Kidney glomerular epithelial cell (primary cell): ENCODE data around the gene STARD13.

Experiments
- DNase-seq: peaks from one replicate; lab custom pipeline; 2025; lab: John Stamatoyannopoulos, UW

The STARD13 gene

DNA sequence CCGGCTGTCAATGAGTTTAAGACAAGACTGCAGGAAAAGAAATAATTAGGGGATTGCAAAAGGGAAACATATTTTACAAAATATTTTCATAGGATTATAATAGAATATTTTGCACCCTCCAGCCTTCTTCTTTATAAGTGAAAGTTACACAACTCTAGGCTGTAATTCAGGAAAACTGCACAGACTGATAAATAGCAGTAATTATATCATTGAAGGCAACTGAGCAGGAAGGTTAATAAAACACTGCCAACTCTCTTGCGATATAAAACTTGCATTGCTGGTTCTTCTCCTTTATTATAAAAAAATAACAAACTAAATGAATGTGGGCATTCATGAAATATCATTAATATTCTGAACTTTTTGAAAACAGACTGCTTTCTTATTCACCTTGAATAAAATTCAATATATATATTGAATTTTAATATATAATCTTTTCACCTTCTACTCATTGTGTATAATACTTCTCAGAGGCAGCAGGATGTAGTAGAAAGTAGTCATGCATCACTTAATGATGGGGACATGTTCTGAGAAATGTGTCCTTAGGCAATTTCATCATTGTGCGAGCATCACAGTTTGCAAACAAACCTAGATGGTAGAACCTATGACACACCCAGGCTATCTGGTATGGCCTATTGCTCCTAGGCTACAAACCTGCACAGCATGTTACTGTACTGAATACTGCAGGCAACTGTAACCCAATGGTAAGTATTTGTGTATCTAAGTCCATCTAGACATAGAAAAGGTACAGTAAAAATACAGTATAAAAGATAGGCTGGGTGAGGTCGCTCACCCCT is 24.9 kb upstream of the STARD13 start:
- DNase-seq = no peak

DNA sequence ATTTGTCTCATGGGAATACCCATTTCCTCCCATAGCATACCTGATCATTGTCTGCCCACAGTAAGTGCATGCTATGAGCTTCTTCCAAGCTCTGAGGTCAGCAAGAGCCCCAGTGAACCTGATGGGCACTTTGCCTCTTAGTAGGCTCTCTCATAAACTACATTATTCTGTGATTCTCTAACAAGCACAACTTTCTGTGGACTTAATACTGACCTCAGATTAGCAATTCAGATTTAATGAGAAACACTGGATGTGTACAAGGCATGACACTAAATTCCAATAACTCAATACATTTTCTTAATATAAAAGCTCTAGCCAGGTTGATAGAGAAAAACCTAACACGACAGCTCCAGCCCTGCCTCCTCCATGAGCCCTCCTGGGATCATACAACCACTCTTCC is 23.3 kb upstream of the STARD13 start:
- no peak for DNase-seq

DNA sequence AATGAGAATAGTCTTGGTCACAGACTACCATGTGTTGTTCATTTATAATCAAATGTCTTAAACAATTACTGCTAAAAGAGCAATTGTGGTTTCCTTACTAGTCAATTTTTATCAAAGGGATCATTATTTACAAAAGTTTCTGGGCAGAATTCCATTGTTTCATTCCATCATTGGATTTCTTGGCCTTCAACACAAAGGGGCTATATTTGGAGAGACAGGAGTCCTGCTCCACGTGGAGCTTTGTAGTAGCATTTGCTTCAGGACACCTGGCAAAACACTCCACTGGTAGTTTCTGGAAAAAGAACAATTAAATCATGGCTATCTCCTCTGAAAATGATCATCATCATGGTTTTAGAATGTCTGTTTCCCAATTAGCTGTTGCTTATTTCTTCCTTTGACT is 22.3 kb upstream of the STARD13 start:
- DNase-seq = no peak

DNA sequence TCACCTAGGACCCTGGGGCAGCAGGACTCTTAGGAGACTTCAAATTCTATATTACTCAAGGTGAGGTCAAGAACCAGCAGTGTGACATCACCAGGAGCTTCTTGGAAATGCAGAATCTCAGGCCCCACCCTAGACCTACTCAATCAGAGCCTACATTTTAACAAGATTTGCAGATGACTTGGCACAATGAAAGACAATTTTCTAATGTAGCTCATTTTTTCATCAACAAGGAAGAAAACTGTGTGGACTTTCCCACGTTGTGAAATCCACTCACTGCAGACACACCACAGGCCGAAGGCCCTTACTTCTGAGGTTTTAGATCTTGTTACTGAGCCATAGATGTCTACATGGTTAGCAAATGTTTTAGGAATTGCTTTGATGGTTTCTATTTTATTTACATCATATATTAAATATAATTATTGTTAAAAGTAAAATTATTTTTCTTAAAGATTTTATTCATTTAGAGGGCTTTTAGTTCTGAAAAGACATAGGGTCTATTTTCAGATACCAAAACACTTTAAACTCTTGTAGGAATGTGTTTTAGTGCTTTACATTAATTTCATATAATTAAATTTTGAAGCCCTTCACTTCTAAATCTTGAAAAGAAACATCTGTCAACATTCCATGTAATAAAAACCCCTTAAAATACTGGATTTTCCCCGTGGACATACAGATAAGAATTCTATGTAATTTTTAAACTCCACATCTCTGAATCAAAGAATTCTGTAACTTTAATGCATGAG is 18.5 kb upstream of the STARD13 start:
- no peak for DNase-seq

DNA sequence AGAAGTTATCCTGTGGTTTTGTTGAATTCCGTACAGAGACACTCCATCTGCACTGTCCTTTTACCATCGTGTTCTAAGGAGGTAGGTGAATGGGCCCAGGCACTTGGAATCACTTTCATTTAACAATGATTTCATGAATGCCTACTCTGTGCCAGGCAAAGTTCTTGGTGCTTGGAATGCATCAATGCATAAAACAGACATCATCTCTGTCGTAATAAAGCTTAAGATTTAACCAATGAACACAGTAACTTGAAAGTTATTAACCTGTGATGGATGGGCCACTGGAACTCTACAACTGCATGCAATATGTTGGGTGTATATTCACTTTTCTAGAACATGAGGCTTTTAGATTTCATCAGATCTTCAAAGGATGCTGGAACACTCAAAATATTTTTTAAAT is 14.1 kb upstream of the STARD13 start:
- no peak for DNase-seq

DNA sequence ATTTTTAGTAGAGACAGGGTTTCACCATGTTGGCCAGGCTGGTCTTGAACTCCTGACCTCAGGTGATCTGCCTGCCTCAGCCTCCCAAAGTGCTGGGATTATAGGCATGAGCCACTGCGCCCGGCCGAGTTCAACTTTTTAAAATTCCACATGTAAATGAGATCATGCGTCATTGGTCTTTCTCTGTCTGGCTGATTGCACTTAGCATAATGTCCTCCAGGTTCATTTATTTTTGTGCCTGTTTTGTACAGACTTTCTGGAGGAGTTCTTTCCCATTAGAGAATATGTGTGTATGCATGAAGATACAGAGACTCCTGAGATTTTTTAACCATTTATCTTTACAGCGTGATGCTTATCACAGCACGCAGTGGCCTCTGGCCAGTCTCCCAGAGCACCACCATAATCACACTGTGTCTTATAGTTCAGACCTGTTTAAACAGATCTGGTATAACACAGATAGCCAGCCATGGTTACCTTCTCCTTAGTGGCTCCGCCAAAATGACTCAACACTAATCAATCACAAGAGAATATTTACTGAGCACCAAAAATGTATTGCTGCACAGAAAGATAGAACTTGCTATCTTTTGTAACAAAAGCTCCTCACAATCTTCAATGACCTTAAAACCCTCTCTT is 11.4 kb upstream of the STARD13 start:
- DNase-seq = no peak

DNA sequence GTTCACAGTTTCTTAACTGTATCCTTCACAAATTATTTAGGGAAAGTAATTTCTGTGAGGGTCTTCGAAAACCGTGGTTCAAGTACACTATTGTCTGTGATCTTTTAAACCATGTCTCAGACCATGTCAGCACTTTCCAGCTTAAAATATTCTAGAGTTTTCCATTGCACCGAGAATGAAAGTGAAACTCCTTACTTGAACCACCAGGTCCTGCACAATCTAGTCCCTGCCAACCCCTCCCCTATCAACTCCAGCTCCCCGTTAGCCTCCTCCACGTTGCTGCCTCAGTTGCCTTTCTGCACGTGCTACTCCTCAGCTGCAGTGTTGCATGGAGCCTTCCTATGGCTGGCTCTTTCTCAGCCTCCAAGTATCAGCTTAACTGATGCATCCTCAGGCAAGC is 7.2 kb upstream of the STARD13 start:
- DNase-seq = no peak

DNA sequence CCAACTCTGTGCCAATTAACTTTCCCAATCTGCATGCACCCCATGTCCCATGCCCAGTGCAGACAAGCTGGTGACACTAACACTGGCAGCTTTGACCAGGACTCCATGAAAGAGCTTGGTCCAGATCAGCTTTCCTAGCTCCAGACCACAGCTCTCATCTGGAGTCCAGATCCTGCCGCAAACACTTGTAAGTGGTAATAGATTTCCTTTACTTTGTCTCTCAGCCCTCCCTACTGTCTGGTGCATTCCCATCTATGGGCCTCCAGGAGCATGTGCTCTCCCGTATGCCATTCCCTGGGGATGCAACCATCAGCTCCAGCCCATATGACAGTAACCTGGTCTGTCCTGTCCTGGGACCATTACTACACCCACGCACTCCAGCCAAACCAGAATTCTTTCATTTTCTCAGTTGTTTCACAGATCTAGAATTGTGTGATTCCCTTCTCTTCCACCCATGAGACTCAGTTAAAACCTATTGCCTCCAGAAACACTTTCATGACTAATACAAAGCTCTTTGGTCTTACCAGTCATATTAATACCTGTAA is 4.9 kb upstream of the STARD13 start:
- no peak for DNase-seq

DNA sequence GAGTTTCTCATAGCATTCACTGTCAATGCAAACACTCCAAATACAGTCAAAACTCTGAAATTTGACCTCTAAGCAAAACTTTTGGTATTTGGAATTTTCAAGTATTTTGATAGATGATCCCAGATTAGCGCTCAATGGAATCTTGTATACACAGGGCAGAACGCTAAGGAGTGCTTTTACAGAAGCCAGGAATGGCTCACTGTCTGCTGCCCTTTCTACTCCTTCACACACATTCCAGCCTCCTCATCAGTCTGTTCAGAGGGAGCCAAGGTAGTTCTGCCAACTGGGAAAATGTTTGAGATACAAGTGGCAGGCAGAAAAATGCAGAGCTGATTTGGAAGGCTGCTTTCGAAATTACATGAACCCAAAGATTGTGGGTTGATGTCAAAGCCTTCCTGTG is 4.4 kb upstream of the STARD13 start:
- DNase-seq = no peak

DNA sequence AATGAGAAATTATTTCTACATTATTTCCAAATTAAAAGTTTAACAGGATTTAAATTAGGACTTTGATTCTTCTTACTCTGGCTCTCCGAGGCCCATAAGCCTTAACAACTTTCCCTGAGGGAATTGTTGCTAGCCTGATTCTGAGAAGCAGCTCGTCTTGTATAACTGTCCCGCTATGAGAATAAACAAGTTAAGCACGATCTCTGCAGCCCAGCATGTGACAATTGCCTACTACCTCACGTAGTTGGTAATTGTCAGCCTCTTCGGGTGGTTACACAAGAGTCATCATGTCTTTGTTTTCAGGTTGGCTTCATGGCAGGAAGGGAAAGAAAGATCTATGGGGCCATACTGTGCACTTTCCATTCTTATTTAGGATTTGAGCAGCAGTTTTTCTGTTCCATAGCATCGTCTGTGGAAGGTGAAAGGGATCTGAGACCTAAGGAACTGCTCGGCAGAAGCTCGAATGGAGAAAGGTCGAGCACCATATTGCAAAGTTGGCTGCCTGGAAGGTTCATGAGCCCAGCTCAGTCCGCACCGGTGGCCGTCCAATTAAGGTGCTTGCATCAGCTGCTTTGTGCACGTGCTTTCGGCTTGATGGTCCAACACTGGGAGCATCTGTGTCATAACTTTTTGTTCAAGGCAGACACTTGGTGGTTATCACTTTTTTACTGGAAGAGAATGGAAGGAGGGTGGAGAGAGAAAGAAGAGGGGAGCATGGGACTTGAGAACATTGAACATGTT is 1.8 kb upstream of the STARD13 start:
- DNase-seq = no peak

DNA sequence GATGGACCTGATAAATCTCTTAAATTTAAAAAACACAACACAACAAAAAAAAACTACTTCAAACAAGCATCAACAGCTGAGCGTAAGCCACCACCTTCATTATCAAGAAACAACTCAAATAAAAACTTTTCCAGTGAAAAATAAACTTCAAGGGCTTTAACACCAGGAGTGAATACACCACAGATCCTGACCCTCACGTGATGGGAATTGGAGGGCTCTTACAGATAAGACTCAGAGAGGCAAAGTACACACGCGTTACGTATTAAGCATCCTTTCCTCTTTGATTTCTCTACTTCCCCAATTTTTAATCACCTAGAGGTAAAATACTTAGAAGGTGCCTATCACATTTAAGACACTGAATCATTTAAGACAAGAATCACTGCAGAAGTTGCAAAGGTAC is 573 bp upstream of the STARD13 start:
- DNase-seq = no peak

DNA sequence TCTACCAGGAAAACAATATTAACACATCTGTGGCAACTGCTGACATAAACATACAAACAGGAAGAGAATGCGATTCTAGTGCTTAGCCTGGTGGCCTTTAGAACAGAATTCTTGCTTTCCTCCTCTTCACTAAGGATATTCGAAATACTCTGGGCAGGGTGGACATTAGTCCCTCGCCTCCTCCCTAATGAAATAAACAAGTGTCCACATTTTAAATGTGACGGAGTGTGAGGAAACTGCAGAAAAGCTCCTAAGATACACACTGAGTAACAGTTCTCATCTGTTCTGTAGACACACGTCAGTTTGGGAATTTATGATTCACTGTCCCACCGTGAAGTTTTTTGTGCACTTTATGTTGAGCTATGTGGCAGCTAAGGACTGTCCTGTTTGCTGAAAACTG is 639 bp downstream of the STARD13 start:
- DNase-seq = peak; percentile 63

DNA sequence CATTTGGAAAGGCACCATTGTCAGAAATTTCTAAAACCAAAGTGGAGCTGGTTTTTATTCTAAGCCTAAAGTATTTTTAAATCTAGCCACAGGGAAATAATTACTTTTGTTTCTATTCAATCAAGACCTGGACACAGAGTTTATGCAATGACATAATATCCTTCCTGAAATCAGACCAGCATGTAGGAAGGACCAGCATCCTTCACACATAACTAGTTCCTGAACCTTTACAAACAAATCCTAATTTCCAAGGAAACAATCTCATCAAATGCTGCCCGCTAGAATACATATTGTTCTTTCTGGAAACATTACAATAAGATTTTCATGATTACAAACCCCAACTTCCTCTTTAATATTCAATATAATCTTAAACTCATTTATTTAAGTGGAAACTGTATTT is 1.5 kb downstream of the STARD13 start:
- peak; percentile 63 for DNase-seq

DNA sequence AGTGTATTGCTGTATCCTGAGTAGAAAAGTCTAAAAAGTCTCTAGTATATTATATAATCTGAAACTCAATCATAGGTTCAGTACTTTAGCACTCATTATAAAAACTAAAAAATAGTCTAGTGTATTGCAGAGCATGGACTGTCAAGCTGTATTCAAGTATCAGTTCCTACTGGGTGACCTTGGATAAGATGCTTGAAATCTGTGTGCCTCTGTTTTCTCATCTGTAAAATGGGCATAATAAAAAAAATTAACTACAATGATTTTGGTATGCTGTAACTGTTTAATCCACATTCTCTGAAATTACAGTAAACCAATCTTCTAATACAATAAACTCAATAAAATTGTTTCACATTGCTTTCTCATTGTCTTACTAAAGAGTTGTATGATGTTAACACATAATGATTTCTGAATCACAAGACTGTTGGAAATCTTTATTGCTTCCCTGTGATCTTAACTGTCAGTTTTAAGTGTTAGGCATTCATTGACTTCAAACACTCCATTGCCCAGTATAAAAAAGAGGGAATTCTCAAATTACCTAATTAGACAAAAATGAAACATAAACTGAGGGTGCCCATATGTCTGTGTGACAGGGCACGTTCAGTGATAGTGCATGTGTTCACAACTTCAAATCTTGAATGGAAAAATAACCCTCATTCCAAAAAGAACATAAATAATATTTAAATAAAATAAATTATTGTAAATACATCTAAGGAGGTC is 2.2 kb downstream of the STARD13 start:
- no peak for DNase-seq

DNA sequence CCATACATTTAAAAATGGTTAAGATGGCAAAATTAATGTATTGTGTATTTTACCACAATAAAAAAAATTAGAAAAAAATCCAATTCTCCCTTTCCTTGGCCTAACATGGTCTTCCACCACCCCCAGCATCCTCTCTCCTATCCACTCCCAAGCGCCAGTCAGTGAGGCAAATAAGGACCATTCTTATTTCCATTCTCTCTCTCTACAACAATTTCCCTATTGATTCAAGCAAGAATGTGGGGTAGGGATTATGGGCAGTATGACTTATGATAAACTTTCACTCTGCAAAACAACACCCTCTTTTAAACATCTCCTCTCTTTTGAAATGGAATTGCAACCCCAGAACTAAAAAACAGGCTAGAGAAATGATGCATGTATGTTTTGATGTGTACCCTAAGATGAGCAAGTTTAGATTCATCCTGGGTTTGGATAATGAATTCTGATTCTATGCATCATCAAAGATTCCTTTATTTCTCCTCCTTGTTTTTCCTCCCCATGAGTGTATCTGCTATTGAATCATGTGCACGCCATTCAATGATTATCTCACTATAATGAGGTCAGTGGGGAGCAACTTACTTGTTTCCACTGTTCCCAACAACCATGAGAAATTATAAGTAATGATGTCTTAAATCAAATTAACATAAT is 3.5 kb downstream of the STARD13 start:
- peak; percentile 65 for DNase-seq

DNA sequence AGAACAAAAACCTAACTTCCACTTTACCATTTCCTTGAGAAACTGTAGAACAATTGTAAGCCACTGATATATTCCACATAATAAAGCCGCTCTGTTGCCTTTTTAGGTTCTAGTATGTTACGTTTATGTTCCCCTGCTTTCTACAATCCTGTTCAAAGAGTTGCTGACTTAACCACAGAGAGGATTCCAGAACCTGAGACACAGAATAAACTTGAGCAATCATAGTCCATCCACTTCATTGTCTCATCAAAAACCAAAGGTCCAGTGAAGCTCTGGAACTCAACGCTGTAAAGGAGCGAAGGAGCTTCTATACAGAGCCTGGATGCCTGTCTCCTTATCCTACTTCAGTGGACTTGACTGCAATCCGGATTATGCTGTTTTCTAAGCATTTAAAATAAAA is 4.6 kb downstream of the STARD13 start:
- no peak for DNase-seq

DNA sequence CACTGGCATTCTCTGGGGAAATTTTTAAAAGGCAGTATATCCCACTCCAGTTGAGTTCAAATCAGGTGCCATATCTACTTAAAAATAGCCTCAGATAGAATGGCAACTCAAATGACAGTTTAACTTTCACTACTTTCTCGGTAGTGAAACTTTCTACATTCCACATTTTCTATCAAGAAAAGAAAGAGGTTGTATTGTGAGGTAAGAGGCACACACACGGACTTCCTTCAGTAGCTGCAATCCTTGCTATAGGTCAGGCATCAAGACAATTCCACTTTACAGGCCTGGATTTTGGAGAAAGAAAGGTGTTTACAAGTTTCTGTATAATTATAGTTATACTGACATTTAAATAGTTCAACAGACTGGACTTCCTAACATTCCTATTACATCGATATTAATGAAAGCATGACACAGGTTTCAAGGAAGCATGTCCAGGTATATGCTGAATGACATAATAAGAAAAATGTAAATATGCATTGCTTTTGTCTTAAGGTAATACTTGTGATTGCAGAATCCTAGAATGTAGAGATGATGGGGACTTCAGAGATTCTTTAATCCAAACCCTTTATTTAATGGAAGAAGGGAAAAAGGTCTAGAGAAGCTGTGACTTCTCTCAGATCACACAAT is 5.2 kb downstream of the STARD13 start:
- no peak for DNase-seq

DNA sequence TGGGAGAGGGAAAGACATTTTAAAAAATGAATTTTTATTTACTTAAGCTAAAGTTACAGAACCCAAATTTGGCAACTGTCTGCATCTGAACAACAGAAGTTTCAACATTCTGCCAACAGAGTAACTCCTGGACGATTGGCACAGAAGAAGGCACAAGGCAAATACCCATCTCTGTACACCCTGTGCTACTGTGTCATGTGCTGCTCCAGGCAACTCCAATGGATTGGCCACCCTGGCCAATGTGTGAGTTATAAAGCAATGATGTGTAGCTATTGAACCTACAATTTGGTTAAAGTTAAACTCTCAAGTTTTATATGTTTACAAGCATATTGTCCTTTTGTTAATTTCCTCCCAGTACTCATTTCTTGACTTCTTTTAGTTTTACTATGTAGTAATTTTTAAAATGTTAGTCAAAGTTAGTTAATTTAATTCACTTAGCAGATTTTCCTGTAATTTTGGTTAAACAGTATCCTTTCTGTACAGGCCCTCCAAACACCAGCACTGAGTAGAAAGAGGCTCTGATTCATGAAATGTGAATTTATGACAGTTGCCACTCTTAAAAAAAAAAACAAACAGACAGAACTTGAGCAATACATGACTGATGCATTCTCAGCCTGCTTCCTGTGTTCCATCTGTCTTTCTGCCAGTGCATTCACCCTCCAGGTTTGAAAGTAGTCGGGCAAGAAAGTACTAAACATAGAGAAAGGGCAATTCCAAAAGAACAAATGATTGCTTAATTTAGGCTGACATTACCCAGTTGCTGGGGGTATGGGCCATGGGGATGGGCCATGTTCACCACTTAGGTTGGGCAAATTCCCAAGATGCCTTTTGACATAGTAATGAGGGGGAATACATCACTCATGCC is 5.9 kb downstream of the STARD13 start:
- peak; percentile 95 for DNase-seq

DNA sequence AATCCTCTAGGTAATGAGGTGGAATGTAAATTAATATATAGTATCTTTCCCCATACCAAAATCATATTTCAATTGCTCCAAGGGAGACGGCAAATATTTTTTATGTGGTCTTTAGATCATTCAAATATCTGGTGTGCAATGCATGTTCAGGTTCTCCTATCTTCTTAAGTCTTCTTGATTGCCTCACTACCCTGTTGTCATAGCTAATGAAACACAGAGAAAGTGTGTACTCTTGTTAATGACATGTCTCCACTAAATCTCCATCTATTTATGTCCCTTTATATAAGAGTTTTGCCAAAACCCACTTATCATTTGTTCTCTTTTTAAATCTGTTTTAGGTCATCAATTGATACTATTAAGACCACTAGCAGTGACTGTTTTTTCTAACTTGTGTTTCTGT is 6.6 kb downstream of the STARD13 start:
- no peak for DNase-seq

DNA sequence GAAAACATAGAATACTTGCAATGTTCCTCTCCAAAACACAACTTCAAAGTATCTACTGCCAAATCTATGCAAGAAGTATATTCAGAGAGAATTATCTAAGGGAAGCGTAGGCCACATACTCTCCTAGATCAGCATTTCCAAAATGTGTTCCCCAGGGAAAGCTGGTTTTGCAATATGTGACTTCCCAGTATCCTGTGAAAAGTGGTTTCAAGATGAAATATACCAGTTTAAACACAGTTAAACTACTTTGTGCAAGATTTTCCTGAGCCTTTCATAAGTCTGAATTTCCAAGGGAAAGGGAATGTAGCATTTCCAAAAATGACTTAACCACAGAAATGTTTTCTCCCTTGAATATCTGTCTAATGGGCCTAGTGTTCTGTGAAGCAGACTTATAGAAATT is 7.6 kb downstream of the STARD13 start:
- DNase-seq = no peak
